SKM-1 (cell line): ENCODE data around the gene EVI5.

Experiments used
- DNase-seq: peaks from one replicate; lab custom pipeline; 2025; ENCODE audit not compliant: unreplicated experiment; lab: John Stamatoyannopoulos, UW

EVI5 gene

GRCh38 chr1:92486251-92487077 is 298.4 kb downstream of the EVI5 start, which contains the start of gene GFI1:
TSS of gene GFI1 (minus strand) at chr1:92486925. CDS start at chr1:92483487, 3,438 bp downstream.
- DNase-seq = peak; percentile 62

DNA sequence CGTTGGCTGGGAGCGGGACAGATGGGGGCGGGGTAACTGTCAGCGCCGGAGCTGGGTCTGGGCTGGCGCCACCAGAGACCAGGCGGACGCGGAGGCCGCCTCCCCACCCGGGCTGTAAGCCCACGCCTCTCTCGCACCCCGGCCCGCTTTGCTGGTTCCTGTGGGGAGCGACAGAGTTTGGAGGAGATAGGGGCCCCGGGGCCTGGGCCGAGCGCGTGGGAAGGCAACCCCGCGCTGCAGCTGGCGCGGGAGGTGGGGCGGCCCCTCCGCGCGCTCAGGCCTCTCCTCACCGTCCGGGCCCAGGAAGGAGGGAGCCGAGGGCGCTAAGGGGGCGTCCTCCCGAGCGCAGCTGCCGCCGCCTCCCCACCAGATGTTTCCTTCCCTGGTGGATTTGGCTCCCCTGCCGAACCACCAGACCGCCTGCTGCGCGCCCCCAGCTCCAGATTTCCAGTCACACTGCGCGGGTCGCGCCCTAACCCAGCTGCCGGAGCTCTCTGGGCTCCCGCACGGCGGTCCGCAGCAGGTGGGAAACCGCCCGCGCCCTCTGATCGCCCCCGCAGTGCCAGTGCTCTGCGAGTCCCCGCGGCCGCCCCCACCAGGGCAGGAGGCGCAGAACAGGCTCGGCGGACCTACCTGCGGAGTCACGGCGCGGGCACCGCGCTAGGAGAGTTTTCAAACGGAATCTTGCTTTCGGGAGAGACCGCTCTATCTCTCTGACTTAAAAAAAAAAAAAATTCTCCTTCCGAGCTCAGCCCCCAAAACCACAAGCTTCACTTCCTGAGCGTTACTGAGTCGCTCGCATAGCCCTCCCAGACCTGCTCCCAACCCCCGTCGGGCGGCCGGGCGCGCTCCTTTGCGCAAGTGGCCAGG is 299.3 kb downstream of the EVI5 start:
- DNase-seq = peak; percentile 74

GRCh38 chr1:92484472-92485380 is 300.2 kb downstream of the EVI5 start:
- no peak for DNase-seq

GRCh38 chr1:92483610-92484471 is 301.1 kb downstream of the EVI5 start:
- peak; percentile 63 for DNase-seq

DNA sequence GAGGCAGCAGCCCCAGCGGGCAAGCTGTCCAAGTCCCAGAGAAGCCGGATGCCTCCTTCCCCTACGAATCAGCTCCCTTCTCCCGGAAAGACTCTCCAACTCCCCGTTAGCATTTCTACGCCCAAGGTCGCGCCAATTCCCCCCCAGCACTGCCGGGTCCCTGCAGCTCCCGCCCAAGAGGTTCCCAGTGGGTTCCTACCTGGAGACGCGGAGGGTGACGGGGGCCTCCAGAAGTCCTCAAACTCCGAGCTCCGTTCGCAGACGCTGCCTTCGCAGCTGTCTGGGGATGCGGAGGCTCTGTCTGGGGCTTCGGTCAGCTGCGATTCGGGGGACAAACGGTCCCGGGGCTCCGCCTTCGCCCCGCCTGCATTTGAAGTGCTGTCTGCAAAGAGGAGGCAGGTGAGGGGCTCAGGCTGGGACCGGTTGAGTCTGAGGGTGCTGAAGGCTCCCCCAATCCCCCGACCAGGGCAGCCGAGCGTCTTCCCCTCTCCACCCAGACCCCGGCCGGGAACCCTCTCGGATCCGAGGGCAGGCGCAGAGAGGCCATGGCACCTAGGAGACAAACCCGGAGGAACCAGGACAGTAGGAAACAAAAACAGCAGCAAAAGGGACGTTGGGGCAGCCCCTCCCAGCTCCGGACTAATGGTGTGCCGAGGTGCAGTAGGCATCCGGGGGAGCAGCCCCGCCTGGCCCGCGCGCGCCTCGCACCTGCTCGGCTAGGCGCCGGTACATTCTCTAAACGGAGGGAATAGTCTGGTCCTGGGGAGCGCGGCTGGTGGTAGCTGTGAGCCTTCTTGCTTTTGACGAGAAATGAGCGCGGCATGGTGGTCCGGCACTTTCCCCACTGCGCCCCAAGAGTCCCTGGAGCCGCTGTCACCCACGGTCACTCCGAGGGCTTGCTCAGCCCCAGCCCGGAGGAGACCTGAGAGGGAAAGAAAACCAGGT is 302.0 kb downstream of the EVI5 start:
- no peak for DNase-seq

- DNase-seq = no peak
Observed at GRCh38 chr1:92481971-92482664, 302.8 kb downstream of the EVI5 start.

GRCh38 chr1:92481599-92481925 is 303.3 kb downstream of the EVI5 start:
- no peak for DNase-seq

DNA sequence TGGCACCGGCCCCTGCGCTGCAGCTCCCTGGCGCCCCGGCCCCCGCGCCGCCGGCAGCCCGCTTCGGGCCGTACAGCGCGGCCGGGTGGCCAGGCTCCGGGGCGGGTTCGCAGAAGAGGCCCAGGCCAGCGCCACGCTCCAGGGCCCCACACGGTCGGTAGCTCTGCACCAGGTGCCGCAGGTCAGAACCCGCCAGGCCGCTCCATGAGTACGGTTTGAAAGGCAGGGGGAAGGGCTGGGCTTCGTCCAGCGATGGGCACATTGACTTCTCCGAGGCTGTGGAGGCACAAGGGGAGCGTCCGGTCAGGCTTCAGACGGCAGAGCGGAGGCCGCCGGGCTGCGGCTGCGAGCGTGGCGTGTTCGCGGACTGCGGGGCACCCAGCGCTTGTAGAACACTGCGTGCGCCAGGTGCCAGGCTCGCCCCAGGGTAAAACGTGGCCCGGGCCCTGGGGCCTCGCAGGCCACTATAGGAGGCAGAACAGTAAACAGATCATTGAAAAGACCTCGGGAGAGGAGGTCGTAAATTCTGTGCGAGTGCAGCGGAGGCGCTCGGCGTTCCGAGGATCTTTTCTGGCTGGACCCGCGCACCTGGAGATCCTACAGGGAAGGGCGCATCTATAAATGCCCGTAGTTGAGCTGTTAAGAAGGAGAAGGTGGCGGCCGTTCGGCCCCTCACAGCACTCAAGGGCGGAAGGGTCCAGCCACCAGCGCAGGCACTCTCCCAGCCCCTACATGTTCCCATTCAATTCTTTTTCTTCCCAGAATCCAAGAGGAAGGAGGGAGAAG is 303.9 kb downstream of the EVI5 start:
- no peak for DNase-seq

- DNase-seq = no peak
Observed at GRCh38 chr1:92480200-92480812, 304.6 kb downstream of the EVI5 start.

- no peak for DNase-seq
Observed at GRCh38 chr1:92479587-92479986, 305.3 kb downstream of the EVI5 start.

GRCh38 chr1:92478393-92478792 is 306.5 kb downstream of the EVI5 start:
- DNase-seq = no peak

GRCh38 chr1:92476071-92476631 is 308.8 kb downstream of the EVI5 start:
- no peak for DNase-seq

DNA sequence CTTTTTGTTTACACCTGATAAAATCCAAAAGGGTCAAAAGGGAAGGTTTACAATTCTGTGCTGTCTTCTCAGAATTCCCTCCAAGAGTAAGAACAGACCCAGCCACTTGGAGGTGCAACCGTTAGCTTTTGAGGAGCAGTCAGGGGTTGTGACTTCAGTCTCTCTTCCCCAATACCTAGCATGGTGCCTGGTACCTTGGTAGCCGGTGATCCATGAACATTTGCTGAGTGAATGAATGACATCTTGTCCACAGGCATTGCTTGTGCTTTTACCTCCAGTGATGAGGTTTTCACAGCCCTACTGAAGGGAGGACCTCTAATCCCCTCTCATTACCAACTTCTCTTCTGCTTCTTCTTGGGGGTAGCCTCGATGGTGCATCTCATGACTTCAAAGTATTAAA is 309.9 kb downstream of the EVI5 start:
- DNase-seq = no peak

- no peak for DNase-seq
Observed at GRCh38 chr1:92473781-92474495, 311.0 kb downstream of the EVI5 start.

DNA sequence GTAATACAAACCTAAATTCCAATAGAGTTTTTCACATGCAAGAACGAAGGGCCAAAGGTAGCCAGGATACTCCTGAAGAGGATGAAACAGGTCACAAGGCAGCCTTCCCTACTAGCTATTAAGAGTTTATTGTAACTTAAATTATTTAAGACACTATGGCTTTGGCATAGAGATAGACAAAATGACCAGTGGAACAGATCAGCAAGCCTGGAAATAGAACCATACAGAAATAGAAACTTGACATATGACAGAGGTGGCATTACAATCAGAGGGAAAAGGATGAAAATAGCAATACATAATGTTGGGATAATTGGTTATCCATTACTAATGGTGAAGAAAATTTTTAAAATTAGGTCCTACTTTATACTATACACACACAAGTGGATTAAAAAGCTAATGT is 314.7 kb downstream of the EVI5 start:
- no peak for DNase-seq

DNA sequence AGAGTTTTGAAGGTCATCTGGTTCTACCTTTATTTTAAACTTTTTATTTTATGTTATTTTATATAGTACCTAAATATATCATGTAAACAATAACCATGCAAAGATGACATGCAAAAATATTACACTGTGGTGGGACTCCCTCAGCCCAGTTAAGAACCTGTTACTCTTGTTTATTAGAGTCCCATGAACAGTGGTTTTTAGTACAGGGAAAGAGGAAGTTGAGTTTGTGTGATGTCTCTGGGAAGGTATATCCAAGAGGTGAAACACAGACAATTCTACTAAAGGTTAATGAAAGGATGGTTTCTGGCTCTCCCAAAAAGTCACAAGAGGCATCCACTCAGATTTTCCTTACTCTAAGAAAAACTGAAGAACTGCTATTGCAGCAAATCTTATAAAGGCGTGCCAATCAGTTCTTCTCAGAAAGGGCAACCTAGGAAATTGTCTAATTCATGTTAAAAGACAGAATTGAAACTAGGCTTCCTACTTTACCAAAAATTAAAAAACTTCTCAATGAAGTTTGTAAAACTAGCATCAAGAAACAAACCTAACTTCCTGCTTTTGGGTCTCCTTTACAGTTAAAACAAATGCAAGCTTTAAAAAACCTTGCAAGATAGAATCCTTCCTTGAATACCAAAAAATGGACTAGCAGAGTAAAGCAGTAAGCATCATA is 318.1 kb downstream of the EVI5 start:
- DNase-seq = no peak
